OCI-LY7 (cell line): Measurements from ENCODE around the gene CNIH1. TPM values are rescaled to one million over a fixed set of nuclear protein-coding genes. Genes with fewer than 3 reads are reported as not detected.

Source experiments
- BruUV-seq: library from RNA; stranded (reverse); fragments of 400-500 nt; replicated peaks from 2 replicates; lab custom pipeline; 2021; lab: Mats Ljungman, UMichigan
- CTCF ChIA-PET: fragments of 300-600 bp; sonication (Branson Sonifier 250); formaldehyde crosslinking; loops from one replicate; lab custom pipeline; 2022; ENCODE audit warnings: antibody characterized with exemption; ENCODE audit not compliant: unreplicated experiment; lab: Charles Lee
- POLR2A ChIA-PET: fragments of 300-600 bp; sonication (Branson Sonifier 250); formaldehyde crosslinking; loops from one replicate; lab custom pipeline; 2022; ENCODE audit warnings: antibody characterized with exemption; lab: Charles Lee
- DNase-seq: peaks from one replicate; pipeline ENCODE4 v3.0.0-alpha.2; 2015; ENCODE audit warnings: low spot score
- H2AFZ ChIP-seq: fragments of 200-600 bp; sonication (generic), shearing (Covaris generic); 2 replicates; pipeline ENCODE4 v1.6.1; 2014; ENCODE audit warnings: mild to moderate bottlenecking, antibody characterized with exemption, low read length, moderate library complexity
- H3K27ac ChIP-seq: fragments of 200-600 bp; sonication (generic); 2 replicates; pipeline ENCODE4 v1.5.1; 2014; ENCODE audit warnings: mixed run types, low read depth, mild to moderate bottlenecking, moderate library complexity, low read length, inconsistent platforms; ENCODE audit not compliant: poor library complexity, severe bottlenecking
- H3K36me3 ChIP-seq: fragments of 200-600 bp; sonication (generic); 2 replicates; pipeline ENCODE4 v1.6.1; 2014; ENCODE audit warnings: mild to moderate bottlenecking, antibody characterized with exemption, low read length, moderate library complexity, mixed read lengths; ENCODE audit not compliant: insufficient read depth
- H3K4me1 ChIP-seq: fragments of 200-600 bp; sonication (generic); 2 replicates; pipeline ENCODE4 v1.5.1; 2014; ENCODE audit warnings: mild to moderate bottlenecking, low read length; ENCODE audit not compliant: insufficient read depth, poor library complexity, severe bottlenecking
- H3K4me2 ChIP-seq: fragments of 200-600 bp; sonication (generic); 2 replicates; pipeline ENCODE4 v1.6.1; 2014; ENCODE audit warnings: mild to moderate bottlenecking, low read length
- H3K4me3 ChIP-seq: fragments of 200-600 bp; sonication (generic); 2 replicates; pipeline ENCODE4 v1.5.1; 2014; ENCODE audit warnings: mild to moderate bottlenecking, low read depth, low read length; ENCODE audit not compliant: poor library complexity, severe bottlenecking
- H3K79me2 ChIP-seq: fragments of 200-600 bp; sonication (generic); 2 replicates; pipeline ENCODE4 v1.6.1; 2016; ENCODE audit warnings: low read depth, mild to moderate bottlenecking, low read length, moderate library complexity, mixed read lengths; ENCODE audit not compliant: insufficient read depth
- H3K9me2 ChIP-seq: fragments of 200-600 bp; sonication (generic); 2 replicates; pipeline ENCODE4 v1.6.1; 2016; ENCODE audit warnings: mild to moderate bottlenecking, low read length, mixed read lengths; ENCODE audit not compliant: insufficient read depth
- H3K9me3 ChIP-seq: fragments of 200-600 bp; sonication (generic); 2 replicates; pipeline ENCODE4 v1.6.1; 2014; ENCODE audit warnings: mild to moderate bottlenecking, mixed run types, low read length, mixed read lengths
- H4K20me1 ChIP-seq: fragments of 200-600 bp; sonication (generic); 2 replicates; pipeline ENCODE4 v1.6.1; 2014; ENCODE audit warnings: mild to moderate bottlenecking, antibody characterized with exemption, low read length, moderate library complexity, mixed read lengths; ENCODE audit not compliant: insufficient read depth
- CTCF ChIP-seq: fragments of 200-600 bp; sonication (generic); conservative IDR thresholded peaks from 2 replicates; pipeline ENCODE4 v1.5.1; 2014; ENCODE audit warnings: mild to moderate bottlenecking, antibody characterized with exemption, low read length, moderate library complexity, mixed read lengths
- EZH2phosphoT487 ChIP-seq: fragments of 200-600 bp; sonication (generic); IDR thresholded peaks from 2 replicates; pipeline ENCODE4 v1.6.1; 2018; ENCODE audit warnings: low read depth, borderline replicate concordance, mild to moderate bottlenecking, mixed run types, antibody characterized with exemption, low read length, moderate library complexity, mixed read lengths
- intact Hi-C: fragments of 100-400 bp; cut with micrococcal nuclease; formaldehyde crosslinking; loops from one replicate; pipeline ENCODE4 v1.10.0; 2022; ENCODE audit not compliant: unreplicated experiment
- total RNA-seq, 2 experiments: library from RNA; depleted of rRNA in 1 of 2; stranded (reverse); fragments of >200 nt in 1 of 2; shearing (Covaris generic) in 1 of 2; gene quantifications; 2 replicates each; pipeline ENCODE4 v1.2.3, GENCODE V29; 2014 to 2022

CNIH1 gene
- total RNA-seq, 2 experiments from 2014 or later = 29.7 to 96.6 TPM

DNA sequence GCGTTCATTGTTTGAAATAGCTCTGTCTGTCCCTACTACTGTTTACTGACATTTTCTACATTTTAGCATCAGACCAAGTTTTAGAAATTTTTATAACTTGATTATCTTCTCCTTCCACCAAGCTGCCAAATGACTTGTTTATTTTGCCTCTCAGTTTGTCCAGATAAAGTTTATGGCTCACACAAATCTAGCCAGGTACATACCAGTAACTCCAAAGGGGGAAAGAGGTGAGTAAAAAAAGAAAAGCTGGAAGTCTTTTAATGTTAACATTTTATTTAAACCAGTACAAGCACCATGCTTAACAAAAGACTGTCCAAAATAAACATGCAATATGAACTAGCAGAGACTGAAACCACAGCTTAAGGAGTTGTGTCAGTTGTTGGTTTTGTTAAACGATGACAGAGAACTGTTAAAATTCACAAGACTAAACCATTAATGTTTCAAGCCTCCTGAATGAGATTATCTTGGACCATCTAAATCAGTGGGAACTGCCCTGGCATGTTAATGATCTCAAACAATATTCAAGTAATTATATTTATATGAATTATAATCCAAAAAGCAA is 33.1 kb upstream of the CNIH1 start:
- CTCF ChIA-PET = no interaction called here
- no peaks in the 10 kb centered on the region for H4K20me1 ChIP-seq
- intact Hi-C loops = no loop called here
- no peaks in the 10 kb centered on the region for H3K9me2 ChIP-seq
- no peaks in the 10 kb centered on the region for H3K4me1 ChIP-seq
- TF ChIP-seq CTCF = no peak
- no peak for TF ChIP-seq EZH2phosphoT487
- H3K9me3 ChIP-seq = no peaks in the 10 kb centered on the region
- H3K79me2 ChIP-seq = no peaks in the 10 kb centered on the region
- no TSS peak for BruUV-seq
- POLR2A ChIA-PET = interaction anchor here (0.6 to 3.5 kb wide), 5 partner anchors 9 to 289 kb away, joined by 3 to 20 read pairs (median 3); no protein-coding TSS in a partner anchor
- H2AFZ ChIP-seq = no peak overlapping the region
- H3K4me2 ChIP-seq = no peak overlapping the region
- no peak overlapping the region for H3K27ac ChIP-seq
- H3K4me3 ChIP-seq = no peak overlapping the region
- H3K36me3 ChIP-seq = peaks cover 52% of the 10 kb centered on the region
- no peak for DNase-seq

- ChIA-PET CTCF (no interaction called here), POLR2A (interaction anchor here (1.3 to 3.5 kb wide), 2 partner anchors 11 to 15 kb away, joined by 5 to 20 read pairs; no protein-coding TSS in a partner anchor)
- Histone ChIP-seq H4K20me1 (no peaks in the 10 kb centered on the region), H3K4me3 (no peak overlapping the region), H3K79me2 (no peaks in the 10 kb centered on the region), H3K9me2 (no peaks in the 10 kb centered on the region), H3K4me2 (no peak overlapping the region), H3K9me3 (no peaks in the 10 kb centered on the region), H3K27ac (no peak overlapping the region), H2AFZ (no peak overlapping the region), H3K36me3 (peaks cover 33% of the 10 kb centered on the region), H3K4me1 (no peaks in the 10 kb centered on the region)
- TF ChIP-seq CTCF = no peak
- TF ChIP-seq EZH2phosphoT487 = no peak
- no TSS peak for BruUV-seq
- intact Hi-C loops = no loop called here
- no peak for DNase-seq
Observed at GRCh38 chr14:54472315-54472714, 31.1 kb upstream of the CNIH1 start.

DNA sequence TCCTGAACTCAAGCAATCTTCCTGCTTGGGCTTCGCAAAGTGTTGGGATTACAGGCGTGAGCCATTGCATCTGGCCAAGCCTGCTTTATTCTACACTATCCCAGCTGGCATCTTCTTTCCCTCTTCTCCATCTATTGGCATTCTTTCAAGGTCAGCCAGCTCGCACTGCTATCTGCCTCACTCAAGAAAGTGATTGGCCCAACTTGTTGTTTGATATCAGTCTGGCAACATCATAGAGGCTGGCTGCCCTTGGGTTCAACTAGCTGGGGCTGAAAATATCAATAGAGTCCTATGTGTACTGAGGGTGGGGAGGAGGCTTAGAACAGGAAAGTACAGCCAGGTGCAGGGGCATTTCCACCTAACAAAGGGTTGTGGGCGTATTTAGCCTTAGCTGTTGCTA is 30.5 kb upstream of the CNIH1 start:
- BruUV-seq = no TSS peak
- Histone ChIP-seq H2AFZ (no peak overlapping the region), H3K9me2 (no peaks in the 10 kb centered on the region), H3K79me2 (no peaks in the 10 kb centered on the region), H3K27ac (no peak overlapping the region), H3K36me3 (peaks cover 26% of the 10 kb centered on the region; the same call in 1 of the 2 replicates), H3K4me2 (no peak overlapping the region), H3K9me3 (no peaks in the 10 kb centered on the region), H4K20me1 (no peaks in the 10 kb centered on the region), H3K4me1 (no peaks in the 10 kb centered on the region), H3K4me3 (no peak overlapping the region)
- no peak for DNase-seq
- CTCF ChIA-PET = no interaction called here
- intact Hi-C loops = no loop called here
- TF ChIP-seq EZH2phosphoT487 (no peak), CTCF (no peak)
- POLR2A ChIA-PET = interaction anchor here (1.3 to 3.5 kb wide), 2 partner anchors 11 to 15 kb away, joined by 5 to 20 read pairs; no protein-coding TSS in a partner anchor
